Erythroblast (primary cell): ENCODE results near the gene DFFA.
A peak's percentile ranks its signal among the peaks of the same experiment; 100 is the strongest.
"Not testable (repeated sequence)": the region's sequence is repeated elsewhere in the genome, so short reads cannot be mapped to it uniquely, and the experiment has no call there.

Experiments used
- DNase-seq, 2 experiments: peaks; one replicate each; lab custom pipeline; 2025; lab: John Stamatoyannopoulos, UW
- GATA1 ChIP-seq: IDR thresholded peaks from 2 replicates; pipeline ENCODE4 v1.6.1; 2011; ENCODE audit warnings: low read depth, mild to moderate bottlenecking, control low read depth, low read length, moderate library complexity
- POLR2A ChIP-seq: IDR thresholded peaks from 2 replicates; pipeline ENCODE4 v1.6.1; 2011; ENCODE audit warnings: mild to moderate bottlenecking, low read length

DFFA gene

GRCh38 chr1:10494418-10494753 is 22.1 kb upstream of the DFFA start:
- DNase-seq: no peak
- TF ChIP-seq POLR2A: no peak
- no peak for TF ChIP-seq GATA1

- DNase-seq: no peak
- no peak for TF ChIP-seq GATA1
- no peak for TF ChIP-seq POLR2A
Observed at GRCh38 chr1:10490286-10490970, 18.1 kb upstream of the DFFA start.

GRCh38 chr1:10489291-10490055 is 17.1 kb upstream of the DFFA start:
- DNase-seq: no peak
- TF ChIP-seq POLR2A: no peak
- no peak for TF ChIP-seq GATA1

- TF ChIP-seq GATA1: no peak
- no peak for TF ChIP-seq POLR2A
- no peak for DNase-seq
Observed at GRCh38 chr1:10484521-10484920, 12.2 kb upstream of the DFFA start.

- no peak for TF ChIP-seq GATA1
- TF ChIP-seq POLR2A: no peak
- no peak for DNase-seq
Observed at GRCh38 chr1:10480614-10481013, 8.3 kb upstream of the DFFA start.

GRCh38 chr1:10479296-10479695 is 7.0 kb upstream of the DFFA start:
- no peak for TF ChIP-seq GATA1
- no peak for TF ChIP-seq POLR2A
- no peak for DNase-seq

- peak; percentile 54 to 65 for DNase-seq
- no peak for TF ChIP-seq GATA1
- TF ChIP-seq POLR2A: no peak
Observed at GRCh38 chr1:10475510-10475909, 3.2 kb upstream of the DFFA start.

- DNase-seq: peak; percentile 89 to 90
- TF ChIP-seq POLR2A (peak; percentile 55), GATA1 (no peak)
Observed at GRCh38 chr1:10474613-10475507, 2.5 kb upstream of the DFFA start, which contains the start of gene PEX14. Gene PEX14 (plus strand): TSS chr1:10474950. CDS start chr1:10474967, 17 bp downstream.

- not testable (repeated sequence) for DNase-seq
Observed at GRCh38 chr1:10474309-10474612, 1.9 kb upstream of the DFFA start.

- TF ChIP-seq GATA1 (no peak), POLR2A (no peak)
- DNase-seq: no peak
Observed at GRCh38 chr1:10473145-10473765, 926 bp upstream of the DFFA start.

GRCh38 chr1:10471411-10472219 is 714 bp downstream of the DFFA start:
- DNase-seq: peak; percentile 36 to 37
- TF ChIP-seq POLR2A (no peak), GATA1 (no peak)

GRCh38 chr1:10470043-10470442 is 2.3 kb downstream of the DFFA start:
- TF ChIP-seq POLR2A (no peak), GATA1 (no peak)
- DNase-seq: no peak

GRCh38 chr1:10467078-10467477 is 5.3 kb downstream of the DFFA start:
- DNase-seq: no peak
- TF ChIP-seq GATA1 (no peak), POLR2A (no peak)
